Nephron progenitor cell (in vitro differentiated cells): ENCODE data around the gene COL18A1.

Source experiments
- DNase-seq: peaks from one replicate; pipeline ENCODE4 v3.0.0; 2021
- H3K27ac Mint-ChIP-seq: 2 replicates; pipeline ENCODE4 v1.8.0; 2021; ENCODE audit warnings: mild to moderate bottlenecking, moderate library complexity, mixed read lengths
- H3K27me3 Mint-ChIP-seq: 2 replicates; pipeline ENCODE4 v1.8.0; 2021; ENCODE audit warnings: mild to moderate bottlenecking, low read depth, mixed read lengths; ENCODE audit not compliant: poor library complexity
- H3K36me3 Mint-ChIP-seq: 2 replicates; pipeline ENCODE4 v1.8.0; 2021; ENCODE audit warnings: low read depth, mixed read lengths
- H3K4me1 Mint-ChIP-seq: 2 replicates; pipeline ENCODE4 v1.8.0; 2021; ENCODE audit warnings: mixed read lengths
- H3K4me3 Mint-ChIP-seq: 2 replicates; pipeline ENCODE4 v1.8.0; 2021; ENCODE audit warnings: mild to moderate bottlenecking, moderate library complexity, mixed read lengths
- H3K9me3 Mint-ChIP-seq: 2 replicates; pipeline ENCODE4 v1.8.0; 2021; ENCODE audit warnings: mild to moderate bottlenecking, moderate library complexity, mixed read lengths
- TF ChIP-seq, protein P1 (sequence below): fragments of 200-600 bp; sonication (generic); IDR thresholded peaks from 2 replicates; pipeline ENCODE4 v1.5.0; 2021; ENCODE audit warnings: antibody characterized with exemption

Gene COL18A1

GRCh38 chr21:45475004-45475685, 70.2 kb downstream of the COL18A1 start:
- Mint-ChIP-seq H3K9me3 (no peaks in the 10 kb centered on the region), H3K27ac (no peak overlapping the region), H3K27me3 (no peaks in the 10 kb centered on the region), H3K36me3 (peaks cover 29% of the 10 kb centered on the region), H3K4me3 (no peak overlapping the region), H3K4me1 (peaks cover 52% of the 10 kb centered on the region)
- TF ChIP-seq, protein P1, sequence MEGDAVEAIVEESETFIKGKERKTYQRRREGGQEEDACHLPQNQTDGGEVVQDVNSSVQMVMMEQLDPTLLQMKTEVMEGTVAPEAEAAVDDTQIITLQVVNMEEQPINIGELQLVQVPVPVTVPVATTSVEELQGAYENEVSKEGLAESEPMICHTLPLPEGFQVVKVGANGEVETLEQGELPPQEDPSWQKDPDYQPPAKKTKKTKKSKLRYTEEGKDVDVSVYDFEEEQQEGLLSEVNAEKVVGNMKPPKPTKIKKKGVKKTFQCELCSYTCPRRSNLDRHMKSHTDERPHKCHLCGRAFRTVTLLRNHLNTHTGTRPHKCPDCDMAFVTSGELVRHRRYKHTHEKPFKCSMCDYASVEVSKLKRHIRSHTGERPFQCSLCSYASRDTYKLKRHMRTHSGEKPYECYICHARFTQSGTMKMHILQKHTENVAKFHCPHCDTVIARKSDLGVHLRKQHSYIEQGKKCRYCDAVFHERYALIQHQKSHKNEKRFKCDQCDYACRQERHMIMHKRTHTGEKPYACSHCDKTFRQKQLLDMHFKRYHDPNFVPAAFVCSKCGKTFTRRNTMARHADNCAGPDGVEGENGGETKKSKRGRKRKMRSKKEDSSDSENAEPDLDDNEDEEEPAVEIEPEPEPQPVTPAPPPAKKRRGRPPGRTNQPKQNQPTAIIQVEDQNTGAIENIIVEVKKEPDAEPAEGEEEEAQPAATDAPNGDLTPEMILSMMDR, result no peak
- DNase-seq, result no peak

GRCh38 chr21:45475797-45476570, 71.0 kb downstream of the COL18A1 start:
- no peak overlapping the region for H3K27ac Mint-ChIP-seq

GRCh38 chr21:45476582-45476981, 71.6 kb downstream of the COL18A1 start:
- peaks cover 29% of the 10 kb centered on the region for H3K36me3 Mint-ChIP-seq

More at GRCh38 chr21:45475797-45476570, 71.0 kb downstream of the COL18A1 start:
- Mint-ChIP-seq H3K4me1 (peaks cover 44% of the 10 kb centered on the region), H3K27me3 (no peaks in the 10 kb centered on the region), H3K4me3 (no peak overlapping the region), H3K9me3 (no peaks in the 10 kb centered on the region), H3K36me3 (peaks cover 29% of the 10 kb centered on the region)
- TF ChIP-seq, protein P1, result no peak
- no peak for DNase-seq

GRCh38 chr21:45477176-45478114, 72.5 kb downstream of the COL18A1 start:
- Mint-ChIP-seq H3K4me1 (peaks cover 31% of the 10 kb centered on the region), H3K27me3 (no peaks in the 10 kb centered on the region), H3K36me3 (peaks cover 29% of the 10 kb centered on the region), H3K4me3 (no peak overlapping the region), H3K27ac (peak overlapping the region; percentile 34), H3K9me3 (no peaks in the 10 kb centered on the region)
- no peak for DNase-seq
- TF ChIP-seq, protein P1, result no peak

More at GRCh38 chr21:45476582-45476981, 71.6 kb downstream of the COL18A1 start:
- H3K4me3 Mint-ChIP-seq, result no peak overlapping the region
- no peak for DNase-seq
- TF ChIP-seq, protein P1, result no peak
- no peaks in the 10 kb centered on the region for H3K27me3 Mint-ChIP-seq
- H3K27ac Mint-ChIP-seq, result peak overlapping the region; percentile 32
- no peaks in the 10 kb centered on the region for H3K9me3 Mint-ChIP-seq
- H3K4me1 Mint-ChIP-seq, result peaks cover 38% of the 10 kb centered on the region

GRCh38 chr21:45478115-45478801, 73.3 kb downstream of the COL18A1 start:
- Mint-ChIP-seq H3K4me3 (no peak overlapping the region), H3K27me3 (no peaks in the 10 kb centered on the region), H3K27ac (peak overlapping the region; percentile 80), H3K9me3 (no peaks in the 10 kb centered on the region), H3K4me1 (peaks cover 27% of the 10 kb centered on the region), H3K36me3 (peaks cover 29% of the 10 kb centered on the region)
- TF ChIP-seq, protein P1, result peak; percentile 84
- peak; percentile 77 for DNase-seq
